PFSK-1 (cell line): ENCODE results near the gene IGSF9.

Experiments
- POLR2AphosphoS5 ChIP-seq: IDR thresholded peaks from 2 replicates; pipeline ENCODE4 v1.6.1; 2012; ENCODE audit warnings: low read depth, mild to moderate bottlenecking, control low read depth, low read length, moderate library complexity
- REST ChIP-seq, 2 experiments: IDR thresholded peaks; 2 replicates each; pipeline versions ENCODE4 v1.6.1 to v1.8.0; 2011 to 2012; ENCODE audit warnings: low read depth in 2 of 2, low read length in 2 of 2, control low read depth in 1 of 2, inconsistent platforms in 1 of 2, mild to moderate bottlenecking in 1 of 2, moderate library complexity in 1 of 2; ENCODE audit not compliant: insufficient read depth in 1 of 2
- TAF1 ChIP-seq: IDR thresholded peaks from 2 replicates; pipeline ENCODE4 v1.6.1; 2012; ENCODE audit warnings: low read length, control low read depth, borderline replicate concordance; ENCODE audit not compliant: insufficient read depth

- TF ChIP-seq REST (IDR thresholded peaks at IDR 0.05; ENCODE audit: insufficient read depth in 1 of 2, low read depth in 2 of 2, low read length in 2 of 2): no peak
- TF ChIP-seq TAF1: no peak
- TF ChIP-seq POLR2AphosphoS5: no peak
Measured at GRCh38 chr1:159941591-159942560, 3.5 kb downstream of the IGSF9 start.
